ENCODE measurements around the gene GALNT7. TPM values are rescaled to one million over a fixed set of nuclear protein-coding genes. Genes with fewer than 3 reads are reported as not detected.

GALNT7 gene
- total and polyA plus RNA-seq, 2 of the 13 experiments (the other 11 are each of a cell fraction or from before 2014, with no cell fraction given), result 0.08 to 0.13 TPM

GRCh38 chr4:173231916-173232315 is 63.3 kb downstream of the GALNT7 start (continued):
- no peak for TF ChIP-seq ZNF737 (CRISPR knock-in tag; IDR thresholded peaks at IDR 0.05; ENCODE audit: borderline replicate concordance)

- FAIRE-seq, result no peak
- TF ChIP-seq ZNF570 (CRISPR knock-in tag; IDR thresholded peaks at IDR 0.05; ENCODE audit: borderline replicate concordance) (no peak), ZNF878 (CRISPR knock-in tag; IDR thresholded peaks at IDR 0.05) (no peak)
- Histone ChIP-seq H3K9me3 (ENCODE audit: low read length) (no peaks in the 10 kb centered on the region), H3K36me3 (replicated peaks in 1 of 2; ENCODE audit: control insufficient read depth in 1 of 2, insufficient read depth in 2 of 2, low read length in 2 of 2) (no peaks in the 10 kb centered on the region), H3K4me1 (ENCODE audit: insufficient read depth, low read length) (no peaks in the 10 kb centered on the region), H3K27me3 (ENCODE audit: control insufficient read depth in 1 of 2, insufficient read depth in 2 of 2, low read length in 2 of 2) (no peaks in the 10 kb centered on the region), H3K79me2 (ENCODE audit: insufficient read depth, low read length) (no peaks in the 10 kb centered on the region), H2AFZ (ENCODE audit: low read length) (no peak overlapping the region), H3K4me3 (replicated peaks in 1 of 3; ENCODE audit: insufficient read depth in 1 of 3, low read depth in 2 of 3, low read length in 3 of 3) (no peak overlapping the region), H3K4me2 (ENCODE audit: low read depth, low read length) (no peak overlapping the region), H3K9ac (ENCODE audit: insufficient read depth, low read depth, low read length) (no peak overlapping the region), H4K20me1 (ENCODE audit: insufficient read depth, low read length) (no peaks in the 10 kb centered on the region), H3K27ac (ENCODE audit: extremely low read length, insufficient read depth, low read length) (no peak overlapping the region)
- DNase-seq (ENCODE audit: low spot score), result no peak
- whole genome bisulfite sequencing (ENCODE audit: low lambda C conversion rate), result under 1% methylated on average over 5 of the region's 5 CpGs
- in situ Hi-C loops (cut with HindIII; ENCODE audit: extremely low pct_ligation_motif_present, low pct_unique_long_range_greater_than_20kb), result no loop called here
- BruUV-seq (replicated peaks), result no TSS peak
- intact Hi-C loops (cut with micrococcal nuclease; ENCODE audit: unreplicated experiment), result no loop called here
- ChIA-PET POLR2A (no interaction called here), CTCF (ENCODE audit: low intra/inter-chr PET ratio, low total read pairs) (no interaction called here)
- ATAC-seq, result no peak
Measured at GRCh38 chr4:173233857-173234256, 65.2 kb downstream of the GALNT7 start.

GRCh38 chr4:173235050-173235449 is 66.4 kb downstream of the GALNT7 start:
- WGBS (ENCODE audit: low lambda C conversion rate), result 0% methylated on average over 3 of the region's 3 CpGs
- Histone ChIP-seq H2AFZ (ENCODE audit: low read length) (no peak overlapping the region), H3K36me3 (replicated peaks in 1 of 2; ENCODE audit: control insufficient read depth in 1 of 2, insufficient read depth in 2 of 2, low read length in 2 of 2) (no peaks in the 10 kb centered on the region), H3K27me3 (ENCODE audit: control insufficient read depth in 1 of 2, insufficient read depth in 2 of 2, low read length in 2 of 2) (no peaks in the 10 kb centered on the region), H3K79me2 (ENCODE audit: insufficient read depth, low read length) (no peaks in the 10 kb centered on the region), H4K20me1 (ENCODE audit: insufficient read depth, low read length) (no peaks in the 10 kb centered on the region), H3K9me3 (ENCODE audit: low read length) (no peaks in the 10 kb centered on the region), H3K27ac (ENCODE audit: extremely low read length, insufficient read depth, low read length) (no peak overlapping the region), H3K4me1 (ENCODE audit: insufficient read depth, low read length) (no peaks in the 10 kb centered on the region), H3K9ac (ENCODE audit: insufficient read depth, low read depth, low read length) (no peak overlapping the region), H3K4me2 (ENCODE audit: low read depth, low read length) (no peak overlapping the region), H3K4me3 (replicated peaks in 1 of 3; ENCODE audit: insufficient read depth in 1 of 3, low read depth in 2 of 3, low read length in 3 of 3) (no peak overlapping the region)
- intact Hi-C loops (cut with micrococcal nuclease; ENCODE audit: unreplicated experiment), result no loop called here
- POLR2A ChIA-PET, result no interaction called here
- CTCF ChIA-PET (ENCODE audit: low intra/inter-chr PET ratio, low total read pairs), result no interaction called here
- FAIRE-seq, result no peak
- TF ChIP-seq JUN (CRISPR knock-in tag; IDR thresholded peaks at IDR 0.05) (no peak), GTF3A (CRISPR knock-in tag; conservative IDR thresholded peaks at IDR 0.05) (no peak), DPF2 (CRISPR knock-in tag; IDR thresholded peaks at IDR 0.05; ENCODE audit: borderline replicate concordance, low read depth) (no peak), MTF2 (CRISPR knock-in tag; IDR thresholded peaks at IDR 0.05; ENCODE audit: borderline replicate concordance) (no peak), SSRP1 (CRISPR knock-in tag; IDR thresholded peaks at IDR 0.05) (no peak), GATA4 (IDR thresholded peaks at IDR 0.05; ENCODE audit: borderline replicate concordance, low read depth) (no peak), PCBP2 (optimal IDR thresholded peaks at IDR 0.05; ENCODE audit: low read depth, low read length, poor library complexity, severe bottlenecking) (no peak), RARG (CRISPR knock-in tag; IDR thresholded peaks at IDR 0.05; ENCODE audit: low read depth) (no peak), ZNF670 (CRISPR knock-in tag; IDR thresholded peaks at IDR 0.05; ENCODE audit: borderline replicate concordance) (no peak), ZNF737 (CRISPR knock-in tag; IDR thresholded peaks at IDR 0.05; ENCODE audit: borderline replicate concordance) (no peak), SALL1 (CRISPR knock-in tag; IDR thresholded peaks at IDR 0.05) (no peak), ZNF160 (CRISPR knock-in tag; IDR thresholded peaks at IDR 0.05) (no peak), DMAP1 (CRISPR knock-in tag; IDR thresholded peaks at IDR 0.05) (no peak)
- TF ChIP-seq, protein P1, sequence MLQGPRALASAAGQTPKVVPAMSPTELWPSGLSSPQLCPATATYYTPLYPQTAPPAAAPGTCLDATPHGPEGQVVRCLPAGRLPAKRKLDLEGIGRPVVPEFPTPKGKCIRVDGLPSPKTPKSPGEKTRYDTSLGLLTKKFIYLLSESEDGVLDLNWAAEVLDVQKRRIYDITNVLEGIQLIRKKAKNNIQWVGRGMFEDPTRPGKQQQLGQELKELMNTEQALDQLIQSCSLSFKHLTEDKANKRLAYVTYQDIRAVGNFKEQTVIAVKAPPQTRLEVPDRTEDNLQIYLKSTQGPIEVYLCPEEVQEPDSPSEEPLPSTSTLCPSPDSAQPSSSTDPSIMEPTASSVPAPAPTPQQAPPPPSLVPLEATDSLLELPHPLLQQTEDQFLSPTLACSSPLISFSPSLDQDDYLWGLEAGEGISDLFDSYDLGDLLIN (CRISPR knock-in tag; IDR thresholded peaks at IDR 0.05; ENCODE audit: borderline replicate concordance), result no peak
- TF ChIP-seq, protein P2, sequence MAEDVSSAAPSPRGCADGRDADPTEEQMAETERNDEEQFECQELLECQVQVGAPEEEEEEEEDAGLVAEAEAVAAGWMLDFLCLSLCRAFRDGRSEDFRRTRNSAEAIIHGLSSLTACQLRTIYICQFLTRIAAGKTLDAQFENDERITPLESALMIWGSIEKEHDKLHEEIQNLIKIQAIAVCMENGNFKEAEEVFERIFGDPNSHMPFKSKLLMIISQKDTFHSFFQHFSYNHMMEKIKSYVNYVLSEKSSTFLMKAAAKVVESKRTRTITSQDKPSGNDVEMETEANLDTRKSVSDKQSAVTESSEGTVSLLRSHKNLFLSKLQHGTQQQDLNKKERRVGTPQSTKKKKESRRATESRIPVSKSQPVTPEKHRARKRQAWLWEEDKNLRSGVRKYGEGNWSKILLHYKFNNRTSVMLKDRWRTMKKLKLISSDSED (CRISPR knock-in tag; IDR thresholded peaks at IDR 0.05), result no peak
- DNase-seq (ENCODE audit: low spot score), result no peak
- no TSS peak for BruUV-seq (replicated peaks)
- in situ Hi-C loops (cut with HindIII; ENCODE audit: extremely low pct_ligation_motif_present, low pct_unique_long_range_greater_than_20kb), result no loop called here
- no peak for ATAC-seq

All from HepG2 (cell line).